ENCODE data around the gene SMTN.
"Not testable (repeated sequence)": the region's sequence is repeated elsewhere in the genome, so short reads cannot be mapped to it uniquely, and the experiment has no call there.

SMTN gene

GRCh38 chr22:31107178-31107893 is 26.2 kb downstream of the SMTN start, which contains the start of gene SELENOM:
Gene SELENOM (minus strand): TSS chr22:31107568. CDS start chr22:31107505, 63 bp downstream.
- peak; percentile 90 for TF ChIP-seq CTCF (IDR thresholded peaks at IDR 0.05)
- H3K4me2 ChIP-seq (ENCODE audit: low read length), result peak within 1 kb of the TSS; percentile 90

DNA sequence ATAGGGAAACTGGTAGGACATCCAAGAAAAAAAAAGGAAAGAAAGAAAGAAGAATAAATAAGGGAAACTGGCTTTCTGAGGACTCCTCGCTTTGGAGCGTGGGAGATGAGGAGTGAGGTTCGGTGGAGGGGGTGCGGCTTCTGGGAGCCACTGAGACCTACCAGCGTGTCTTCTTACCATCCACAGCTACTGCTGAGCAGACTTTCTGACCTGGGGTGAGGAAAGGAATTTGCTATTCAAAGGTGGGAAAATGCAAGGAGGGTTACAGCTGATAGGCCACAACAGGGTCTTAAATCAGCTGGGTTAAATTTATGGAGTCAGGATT is 26.7 kb downstream of the SMTN start:
- Histone ChIP-seq H3K9ac (no peak overlapping the region), H3K4me1 (no peaks in the 10 kb centered on the region), H3K36me3 (ENCODE audit: control insufficient read depth, insufficient read depth, low read length) (no peaks in the 10 kb centered on the region), H2AFZ (peak overlapping the region; percentile 81), H3K4me2 (ENCODE audit: low read length) (peak overlapping the region; percentile 63), H3K79me2 (peaks cover 2% of the 10 kb centered on the region), H3K4me3 (ENCODE audit: low read depth, low read length) (peak overlapping the region; percentile 99), H3K9me3 (ENCODE audit: control insufficient read depth, low read length) (no peaks in the 10 kb centered on the region), H3K27ac (peak overlapping the region; percentile 86), H3K27me3 (ENCODE audit: control insufficient read depth, insufficient read depth, low read length) (no peaks in the 10 kb centered on the region)
- TF ChIP-seq CTCF (IDR thresholded peaks at IDR 0.05), result no peak

More at GRCh38 chr22:31107178-31107893, 26.2 kb downstream of the SMTN start, which contains the start of gene SELENOM:
- H3K9me3 ChIP-seq (ENCODE audit: control insufficient read depth, low read length), result no peaks in the 10 kb centered on the region
- H3K36me3 ChIP-seq (ENCODE audit: control insufficient read depth, insufficient read depth, low read length), result no peaks in the 10 kb centered on the region
- peak within 1 kb of the TSS; percentile 81 for H2AFZ ChIP-seq
- H3K79me2 ChIP-seq, result peaks cover 2% of the 10 kb centered on the region
- peak within 1 kb of the TSS; percentile 95 for H3K27ac ChIP-seq
- no peaks in the 10 kb centered on the region for H3K4me1 ChIP-seq
- H3K4me3 ChIP-seq (ENCODE audit: low read depth, low read length), result peak within 1 kb of the TSS; percentile 99
- peak within 1 kb of the TSS; percentile 97 for H3K9ac ChIP-seq
- H3K27me3 ChIP-seq (ENCODE audit: control insufficient read depth, insufficient read depth, low read length), result no peaks in the 10 kb centered on the region

GRCh38 chr22:31112547-31113091 is 31.5 kb downstream of the SMTN start:
- H2AFZ ChIP-seq; H3K4me1 ChIP-seq; H3K4me3 ChIP-seq (ENCODE audit: low read depth, low read length); H3K27ac ChIP-seq; H3K9me3 ChIP-seq (ENCODE audit: control insufficient read depth, low read length); H3K36me3 ChIP-seq (ENCODE audit: control insufficient read depth, insufficient read depth, low read length); H3K9ac ChIP-seq; H3K4me2 ChIP-seq (ENCODE audit: low read length); H3K27me3 ChIP-seq (ENCODE audit: control insufficient read depth, insufficient read depth, low read length); H3K79me2 ChIP-seq: not testable (repeated sequence)

- Histone ChIP-seq H3K27ac (no peak overlapping the region), H3K4me1 (peaks cover 16% of the 10 kb centered on the region), H3K4me2 (ENCODE audit: low read length) (no peak overlapping the region), H3K27me3 (ENCODE audit: control insufficient read depth, insufficient read depth, low read length) (no peaks in the 10 kb centered on the region), H3K9ac (no peak overlapping the region), H3K36me3 (ENCODE audit: control insufficient read depth, insufficient read depth, low read length) (no peaks in the 10 kb centered on the region), H3K79me2 (peaks cover under 1% of the 10 kb centered on the region), H3K9me3 (ENCODE audit: control insufficient read depth, low read length) (no peaks in the 10 kb centered on the region), H3K4me3 (ENCODE audit: low read depth, low read length) (no peak overlapping the region), H2AFZ (no peak overlapping the region)
- TF ChIP-seq CTCF (IDR thresholded peaks at IDR 0.05), result no peak
These were observed 37.1 kb downstream of the SMTN start for GRCh38 chr22:31118046-31118820.

DNA sequence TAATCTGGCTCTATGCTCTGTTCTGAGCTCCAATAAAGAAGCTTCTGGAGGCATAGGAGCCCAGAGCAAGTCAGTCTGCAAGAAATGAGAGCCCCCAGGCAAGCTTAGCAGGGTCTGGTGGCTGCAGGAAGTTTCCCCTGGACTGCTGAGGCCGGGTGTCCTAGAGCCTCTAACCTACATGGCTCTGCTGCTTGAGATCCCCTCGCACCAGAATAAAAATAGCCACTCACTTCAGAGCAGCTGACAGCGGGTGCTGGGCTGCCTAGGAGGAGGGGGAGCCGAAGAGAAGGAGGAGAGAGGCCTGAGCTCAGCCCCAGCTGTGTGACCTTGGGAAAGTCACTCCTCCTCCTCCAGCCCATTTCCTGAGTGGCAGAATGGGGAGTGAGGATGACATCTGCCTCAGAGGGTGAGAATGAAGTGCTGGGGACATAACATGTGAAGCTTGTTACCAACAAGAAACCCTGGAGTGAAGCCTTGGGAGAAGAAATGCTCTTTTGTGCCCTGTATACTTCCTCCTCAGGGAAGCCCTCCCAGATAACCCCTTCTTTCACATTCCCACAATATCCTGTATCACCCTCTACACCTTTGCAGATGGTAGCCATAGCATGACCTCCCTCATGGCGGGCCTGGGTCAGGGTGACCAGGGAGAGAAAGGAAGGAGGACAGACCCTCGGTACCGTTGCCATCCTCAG is 38.1 kb downstream of the SMTN start:
- Histone ChIP-seq H2AFZ (no peak overlapping the region), H3K79me2 (peaks cover 9% of the 10 kb centered on the region), H3K9me3 (ENCODE audit: control insufficient read depth, low read length) (no peaks in the 10 kb centered on the region), H3K9ac (no peak overlapping the region), H3K36me3 (ENCODE audit: control insufficient read depth, insufficient read depth, low read length) (no peaks in the 10 kb centered on the region), H3K27me3 (ENCODE audit: control insufficient read depth, insufficient read depth, low read length) (no peaks in the 10 kb centered on the region), H3K4me3 (ENCODE audit: low read depth, low read length) (no peak overlapping the region), H3K4me1 (peaks cover 16% of the 10 kb centered on the region), H3K27ac (no peak overlapping the region), H3K4me2 (ENCODE audit: low read length) (no peak overlapping the region)
- no peak for TF ChIP-seq CTCF (IDR thresholded peaks at IDR 0.05)
